ENCODE measurements around the gene YWHAH. TPM values are rescaled to one million over a fixed set of nuclear protein-coding genes. Genes with fewer than 3 reads are reported as not detected.

Gene YWHAH
- total and polyA plus RNA-seq, 4 donors, result 50.1 to 151 (median 90.0) TPM

DNA sequence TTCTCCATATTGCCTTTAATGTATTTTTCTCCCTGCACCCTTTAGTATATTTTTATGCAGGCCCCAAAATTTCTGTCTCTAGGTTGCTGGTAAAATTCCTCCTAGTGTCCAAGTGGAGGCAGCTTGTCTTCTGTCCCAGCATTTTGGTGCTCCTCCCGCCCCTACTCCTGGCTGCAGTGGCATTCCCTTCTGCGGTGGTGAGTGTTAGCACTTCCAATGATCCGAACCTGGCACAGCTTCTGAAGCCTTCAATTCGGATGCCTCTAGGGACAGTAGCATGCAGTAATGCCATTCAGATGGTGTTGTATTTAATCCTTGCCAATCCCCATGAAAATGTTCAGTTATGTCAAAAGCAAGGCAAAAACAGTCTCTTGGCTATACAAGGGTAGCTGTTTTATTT lies 5.9 kb downstream of the YWHAH start:
- H3K27me3 ChIP-seq (ENCODE audit: control insufficient read depth in 3 of 3, insufficient read depth in 3 of 3, low read length in 2 of 3), result no peaks in the 10 kb centered on the region

DNA sequence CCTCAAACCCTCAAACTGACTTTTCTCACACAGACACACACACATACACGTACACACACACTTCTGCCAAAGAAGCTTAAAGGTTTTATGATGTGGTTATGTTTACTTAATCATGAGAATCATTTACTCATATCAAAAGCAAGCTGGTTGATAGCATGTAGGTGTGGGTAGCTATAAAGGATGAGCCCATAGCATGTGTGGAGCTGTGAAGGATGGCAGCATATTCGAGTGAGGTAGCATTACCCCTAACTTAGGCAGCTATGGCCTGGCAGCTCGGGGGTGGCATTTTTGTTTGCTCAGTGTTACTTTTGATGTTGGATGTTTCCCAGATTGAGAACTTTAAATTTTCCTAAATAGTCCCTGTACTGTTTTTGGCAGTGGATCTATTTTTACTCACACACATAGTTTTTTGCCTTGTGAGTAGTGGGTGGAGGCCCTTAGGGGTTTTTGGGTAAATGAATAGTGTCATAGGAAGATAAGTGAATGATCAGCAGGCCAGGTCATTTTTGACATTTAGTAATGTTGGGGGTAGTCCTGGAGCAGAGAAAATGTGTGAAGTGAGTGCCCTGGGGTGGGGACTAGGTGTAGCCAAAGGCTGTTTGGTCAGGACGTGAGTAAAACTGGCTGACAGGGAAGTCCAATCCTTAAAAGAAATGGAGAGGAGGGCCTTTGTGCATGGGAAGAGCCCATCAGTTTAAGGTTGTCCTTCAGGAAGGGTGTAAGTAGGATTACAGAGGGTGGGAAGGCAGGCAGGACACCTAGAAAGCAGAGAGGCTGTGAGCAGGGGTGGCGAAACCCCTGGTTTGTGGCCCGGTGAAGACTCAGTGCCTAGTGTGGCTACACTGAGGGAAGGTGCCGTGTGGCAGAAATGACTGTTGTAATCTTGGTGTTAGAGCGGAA lies 7.1 kb downstream of the YWHAH start:
- WGBS, 2 donors, result 64 to 72% methylated on average over 8 of the region's 8 CpGs
- Histone ChIP-seq H3K9me3 (ENCODE audit: control insufficient read depth in 4 of 4, insufficient read depth in 3 of 4, low read length in 3 of 4) (no peaks in the 10 kb centered on the region), H3K36me3 (ENCODE audit: control insufficient read depth in 4 of 4, insufficient read depth in 4 of 4, low read length in 4 of 4) (peaks cover 0 to 10% (median 6%) of the 10 kb centered on the region in 4 donors), H3K27ac (ENCODE audit: low read depth in 1 of 2, low read length in 1 of 2) (peak overlapping the region; percentile 46 to 55), H3K27me3 (ENCODE audit: control insufficient read depth in 3 of 3, insufficient read depth in 3 of 3, low read length in 2 of 3) (no peaks in the 10 kb centered on the region), H3K9ac (ENCODE audit: insufficient read depth in 1 of 2, low read length in 2 of 2) (no peak overlapping the region), H3K4me3 (no peak overlapping the region), H3K4me1 (ENCODE audit: control insufficient read depth in 5 of 5, insufficient read depth in 5 of 5, low read length in 5 of 5) (peaks cover 0 to 41% (median 2%) of the 10 kb centered on the region in 5 donors)
- no peak for DNase-seq
- ATAC-seq (ENCODE audit: insufficient read depth, low FRiP score), result no peak
- TF ChIP-seq, protein P1, sequence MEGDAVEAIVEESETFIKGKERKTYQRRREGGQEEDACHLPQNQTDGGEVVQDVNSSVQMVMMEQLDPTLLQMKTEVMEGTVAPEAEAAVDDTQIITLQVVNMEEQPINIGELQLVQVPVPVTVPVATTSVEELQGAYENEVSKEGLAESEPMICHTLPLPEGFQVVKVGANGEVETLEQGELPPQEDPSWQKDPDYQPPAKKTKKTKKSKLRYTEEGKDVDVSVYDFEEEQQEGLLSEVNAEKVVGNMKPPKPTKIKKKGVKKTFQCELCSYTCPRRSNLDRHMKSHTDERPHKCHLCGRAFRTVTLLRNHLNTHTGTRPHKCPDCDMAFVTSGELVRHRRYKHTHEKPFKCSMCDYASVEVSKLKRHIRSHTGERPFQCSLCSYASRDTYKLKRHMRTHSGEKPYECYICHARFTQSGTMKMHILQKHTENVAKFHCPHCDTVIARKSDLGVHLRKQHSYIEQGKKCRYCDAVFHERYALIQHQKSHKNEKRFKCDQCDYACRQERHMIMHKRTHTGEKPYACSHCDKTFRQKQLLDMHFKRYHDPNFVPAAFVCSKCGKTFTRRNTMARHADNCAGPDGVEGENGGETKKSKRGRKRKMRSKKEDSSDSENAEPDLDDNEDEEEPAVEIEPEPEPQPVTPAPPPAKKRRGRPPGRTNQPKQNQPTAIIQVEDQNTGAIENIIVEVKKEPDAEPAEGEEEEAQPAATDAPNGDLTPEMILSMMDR (IDR thresholded peaks at IDR 0.05; ENCODE audit: control extremely low read depth, extremely low read depth), result no peak

More for the DNA sequence above, 5.9 kb downstream of the YWHAH start:
- Histone ChIP-seq H3K4me1 (ENCODE audit: control insufficient read depth in 5 of 5, insufficient read depth in 5 of 5, low read length in 5 of 5) (peaks cover 4 to 45% (median 6%) of the 10 kb centered on the region in 5 donors), H3K4me3 (no peak overlapping the region), H3K9ac (ENCODE audit: insufficient read depth in 1 of 2, low read length in 2 of 2) (no peak overlapping the region), H3K9me3 (ENCODE audit: control insufficient read depth in 4 of 4, insufficient read depth in 3 of 4, low read length in 3 of 4) (no peaks in the 10 kb centered on the region), H3K36me3 (ENCODE audit: control insufficient read depth in 4 of 4, insufficient read depth in 4 of 4, low read length in 4 of 4) (peaks cover 0 to 6% (median 4%) of the 10 kb centered on the region in 4 donors), H3K27ac (ENCODE audit: low read depth in 1 of 2, low read length in 1 of 2) (no peak overlapping the region)
- no peak for ATAC-seq (ENCODE audit: insufficient read depth, low FRiP score)
- WGBS, 2 donors, result 71% methylated on average over 4 of the region's 4 CpGs
- TF ChIP-seq, protein P1 (IDR thresholded peaks at IDR 0.05; ENCODE audit: control extremely low read depth, extremely low read depth), result no peak
- DNase-seq, result no peak

DNA sequence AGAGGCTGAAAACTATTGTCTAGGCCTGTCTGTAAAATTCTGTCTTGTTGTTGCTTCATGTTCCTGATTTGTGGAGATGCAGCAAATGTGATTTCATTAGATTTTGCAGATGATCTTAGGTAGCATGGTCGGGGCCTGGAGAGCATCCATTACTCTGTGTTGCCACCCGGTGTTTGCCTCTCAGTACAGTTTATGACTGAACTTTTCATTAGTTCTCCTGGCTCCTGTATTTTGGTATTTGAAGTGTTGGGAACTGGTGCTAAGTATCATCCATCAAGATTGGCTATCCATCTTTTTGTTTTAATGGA lies 7.7 kb downstream of the YWHAH start:
- Histone ChIP-seq H3K27me3 (ENCODE audit: control insufficient read depth in 3 of 3, insufficient read depth in 3 of 3, low read length in 2 of 3) (no peaks in the 10 kb centered on the region), H3K27ac (ENCODE audit: low read depth in 1 of 2, low read length in 1 of 2) (peak overlapping the region in 1 of 2 donors; percentile 46), H3K4me3 (no peak overlapping the region), H3K9me3 (ENCODE audit: control insufficient read depth in 4 of 4, insufficient read depth in 3 of 4, low read length in 3 of 4) (no peaks in the 10 kb centered on the region), H3K4me1 (ENCODE audit: control insufficient read depth in 5 of 5, insufficient read depth in 5 of 5, low read length in 5 of 5) (peaks cover 0 to 39% (median 0%) of the 10 kb centered on the region in 5 donors), H3K9ac (ENCODE audit: insufficient read depth in 1 of 2, low read length in 2 of 2) (no peak overlapping the region), H3K36me3 (ENCODE audit: control insufficient read depth in 4 of 4, insufficient read depth in 4 of 4, low read length in 4 of 4) (peaks cover 5 to 16% (median 11%) of the 10 kb centered on the region in 4 donors)
- DNase-seq (no peak), ATAC-seq (ENCODE audit: insufficient read depth, low FRiP score) (no peak)
- 58 to 73% methylated on average over 2 of the region's 2 CpGs for WGBS, 2 donors
- TF ChIP-seq, protein P1 (IDR thresholded peaks at IDR 0.05; ENCODE audit: control extremely low read depth, extremely low read depth), result no peak

Data from lung (tissue), 12 donors.